HG02763 (cell line): Measurements from ENCODE around the gene XRCC2.

Experiments used
- ATAC-seq: cut with Tn5 transposase; IDR thresholded peaks from one replicate; pipeline ENCODE4 v1.9.1; 2021; ENCODE audit warnings: mild to moderate bottlenecking, moderate library complexity; ENCODE audit not compliant: unreplicated experiment

Gene XRCC2

GRCh38 chr7:152618427-152618826, 57.5 kb downstream of the XRCC2 start:
- no peak for ATAC-seq

- ATAC-seq: no peak
These were observed 58.9 kb downstream of the XRCC2 start for GRCh38 chr7:152617056-152617455.

- no peak for ATAC-seq
These were observed 60.8 kb downstream of the XRCC2 start for GRCh38 chr7:152615031-152615741.

- ATAC-seq: no peak
These were observed 67.3 kb downstream of the XRCC2 start for GRCh38 chr7:152608656-152609055.

GRCh38 chr7:152608208-152608607, 67.7 kb downstream of the XRCC2 start:
- ATAC-seq: no peak

- no peak for ATAC-seq
These were observed 68.9 kb downstream of the XRCC2 start for GRCh38 chr7:152607007-152607406.

GRCh38 chr7:152602962-152603361, 73.0 kb downstream of the XRCC2 start:
- no peak for ATAC-seq

- no peak for ATAC-seq
These were observed 74.6 kb downstream of the XRCC2 start for GRCh38 chr7:152601305-152601798.

GRCh38 chr7:152600266-152600665, 75.7 kb downstream of the XRCC2 start:
- no peak for ATAC-seq

GRCh38 chr7:152597507-152597906, 78.4 kb downstream of the XRCC2 start:
- no peak for ATAC-seq

GRCh38 chr7:152596824-152597223, 79.1 kb downstream of the XRCC2 start:
- ATAC-seq: no peak
